GM23338 (cell line): ENCODE results near the gene TRIM25.

Source experiments
- EZH2 ChIP-seq: fragments of 200-600 bp; sonication (generic); IDR thresholded peaks from one replicate; pipeline ENCODE4 v1.8.0; 2017; ENCODE audit warnings: antibody characterized with exemption, mild to moderate bottlenecking, low read depth; ENCODE audit not compliant: unreplicated experiment
- EZH2phosphoT487 ChIP-seq: fragments of 200-600 bp; sonication (generic); IDR thresholded peaks from one replicate; pipeline ENCODE4 v1.8.1; 2018; ENCODE audit warnings: antibody characterized with exemption; ENCODE audit not compliant: unreplicated experiment
- POLR2AphosphoS5 ChIP-seq: IDR thresholded peaks from 2 replicates; pipeline ENCODE4 v1.6.1; 2016; ENCODE audit warnings: antibody characterized with exemption, low read depth
- REST ChIP-seq: IDR thresholded peaks from one replicate; pipeline ENCODE4 v1.6.1; 2018; ENCODE audit warnings: antibody characterized with exemption; ENCODE audit not compliant: unreplicated experiment
- TF ChIP-seq, protein P1 (sequence below), 2 experiments: fragments of 200-600 bp in 1 of 2; sonication (generic) in 1 of 2; conservative IDR thresholded peaks; 2 replicates each; pipeline versions ENCODE4 v1.5.1 to v1.6.1; 2016 to 2017; ENCODE audit warnings: antibody characterized with exemption in 2 of 2, low read depth in 2 of 2, mild to moderate bottlenecking in 2 of 2, moderate library complexity in 1 of 2
- TF ChIP-seq, protein P2 (sequence below): fragments of 250-450 bp; sonication (Bioruptor Pico); IDR thresholded peaks from 2 replicates; pipeline ENCODE4 v1.5.0; 2020; ENCODE audit warnings: mild to moderate bottlenecking, moderate library complexity

- TF ChIP-seq, protein P1, sequence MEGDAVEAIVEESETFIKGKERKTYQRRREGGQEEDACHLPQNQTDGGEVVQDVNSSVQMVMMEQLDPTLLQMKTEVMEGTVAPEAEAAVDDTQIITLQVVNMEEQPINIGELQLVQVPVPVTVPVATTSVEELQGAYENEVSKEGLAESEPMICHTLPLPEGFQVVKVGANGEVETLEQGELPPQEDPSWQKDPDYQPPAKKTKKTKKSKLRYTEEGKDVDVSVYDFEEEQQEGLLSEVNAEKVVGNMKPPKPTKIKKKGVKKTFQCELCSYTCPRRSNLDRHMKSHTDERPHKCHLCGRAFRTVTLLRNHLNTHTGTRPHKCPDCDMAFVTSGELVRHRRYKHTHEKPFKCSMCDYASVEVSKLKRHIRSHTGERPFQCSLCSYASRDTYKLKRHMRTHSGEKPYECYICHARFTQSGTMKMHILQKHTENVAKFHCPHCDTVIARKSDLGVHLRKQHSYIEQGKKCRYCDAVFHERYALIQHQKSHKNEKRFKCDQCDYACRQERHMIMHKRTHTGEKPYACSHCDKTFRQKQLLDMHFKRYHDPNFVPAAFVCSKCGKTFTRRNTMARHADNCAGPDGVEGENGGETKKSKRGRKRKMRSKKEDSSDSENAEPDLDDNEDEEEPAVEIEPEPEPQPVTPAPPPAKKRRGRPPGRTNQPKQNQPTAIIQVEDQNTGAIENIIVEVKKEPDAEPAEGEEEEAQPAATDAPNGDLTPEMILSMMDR (conservative IDR thresholded peaks at IDR 0.05; ENCODE audit: low read depth in 2 of 2) = no peak
- TF ChIP-seq EZH2phosphoT487 (no peak), POLR2AphosphoS5 (no peak), EZH2 (no peak), REST (no peak)
- TF ChIP-seq, protein P2, sequence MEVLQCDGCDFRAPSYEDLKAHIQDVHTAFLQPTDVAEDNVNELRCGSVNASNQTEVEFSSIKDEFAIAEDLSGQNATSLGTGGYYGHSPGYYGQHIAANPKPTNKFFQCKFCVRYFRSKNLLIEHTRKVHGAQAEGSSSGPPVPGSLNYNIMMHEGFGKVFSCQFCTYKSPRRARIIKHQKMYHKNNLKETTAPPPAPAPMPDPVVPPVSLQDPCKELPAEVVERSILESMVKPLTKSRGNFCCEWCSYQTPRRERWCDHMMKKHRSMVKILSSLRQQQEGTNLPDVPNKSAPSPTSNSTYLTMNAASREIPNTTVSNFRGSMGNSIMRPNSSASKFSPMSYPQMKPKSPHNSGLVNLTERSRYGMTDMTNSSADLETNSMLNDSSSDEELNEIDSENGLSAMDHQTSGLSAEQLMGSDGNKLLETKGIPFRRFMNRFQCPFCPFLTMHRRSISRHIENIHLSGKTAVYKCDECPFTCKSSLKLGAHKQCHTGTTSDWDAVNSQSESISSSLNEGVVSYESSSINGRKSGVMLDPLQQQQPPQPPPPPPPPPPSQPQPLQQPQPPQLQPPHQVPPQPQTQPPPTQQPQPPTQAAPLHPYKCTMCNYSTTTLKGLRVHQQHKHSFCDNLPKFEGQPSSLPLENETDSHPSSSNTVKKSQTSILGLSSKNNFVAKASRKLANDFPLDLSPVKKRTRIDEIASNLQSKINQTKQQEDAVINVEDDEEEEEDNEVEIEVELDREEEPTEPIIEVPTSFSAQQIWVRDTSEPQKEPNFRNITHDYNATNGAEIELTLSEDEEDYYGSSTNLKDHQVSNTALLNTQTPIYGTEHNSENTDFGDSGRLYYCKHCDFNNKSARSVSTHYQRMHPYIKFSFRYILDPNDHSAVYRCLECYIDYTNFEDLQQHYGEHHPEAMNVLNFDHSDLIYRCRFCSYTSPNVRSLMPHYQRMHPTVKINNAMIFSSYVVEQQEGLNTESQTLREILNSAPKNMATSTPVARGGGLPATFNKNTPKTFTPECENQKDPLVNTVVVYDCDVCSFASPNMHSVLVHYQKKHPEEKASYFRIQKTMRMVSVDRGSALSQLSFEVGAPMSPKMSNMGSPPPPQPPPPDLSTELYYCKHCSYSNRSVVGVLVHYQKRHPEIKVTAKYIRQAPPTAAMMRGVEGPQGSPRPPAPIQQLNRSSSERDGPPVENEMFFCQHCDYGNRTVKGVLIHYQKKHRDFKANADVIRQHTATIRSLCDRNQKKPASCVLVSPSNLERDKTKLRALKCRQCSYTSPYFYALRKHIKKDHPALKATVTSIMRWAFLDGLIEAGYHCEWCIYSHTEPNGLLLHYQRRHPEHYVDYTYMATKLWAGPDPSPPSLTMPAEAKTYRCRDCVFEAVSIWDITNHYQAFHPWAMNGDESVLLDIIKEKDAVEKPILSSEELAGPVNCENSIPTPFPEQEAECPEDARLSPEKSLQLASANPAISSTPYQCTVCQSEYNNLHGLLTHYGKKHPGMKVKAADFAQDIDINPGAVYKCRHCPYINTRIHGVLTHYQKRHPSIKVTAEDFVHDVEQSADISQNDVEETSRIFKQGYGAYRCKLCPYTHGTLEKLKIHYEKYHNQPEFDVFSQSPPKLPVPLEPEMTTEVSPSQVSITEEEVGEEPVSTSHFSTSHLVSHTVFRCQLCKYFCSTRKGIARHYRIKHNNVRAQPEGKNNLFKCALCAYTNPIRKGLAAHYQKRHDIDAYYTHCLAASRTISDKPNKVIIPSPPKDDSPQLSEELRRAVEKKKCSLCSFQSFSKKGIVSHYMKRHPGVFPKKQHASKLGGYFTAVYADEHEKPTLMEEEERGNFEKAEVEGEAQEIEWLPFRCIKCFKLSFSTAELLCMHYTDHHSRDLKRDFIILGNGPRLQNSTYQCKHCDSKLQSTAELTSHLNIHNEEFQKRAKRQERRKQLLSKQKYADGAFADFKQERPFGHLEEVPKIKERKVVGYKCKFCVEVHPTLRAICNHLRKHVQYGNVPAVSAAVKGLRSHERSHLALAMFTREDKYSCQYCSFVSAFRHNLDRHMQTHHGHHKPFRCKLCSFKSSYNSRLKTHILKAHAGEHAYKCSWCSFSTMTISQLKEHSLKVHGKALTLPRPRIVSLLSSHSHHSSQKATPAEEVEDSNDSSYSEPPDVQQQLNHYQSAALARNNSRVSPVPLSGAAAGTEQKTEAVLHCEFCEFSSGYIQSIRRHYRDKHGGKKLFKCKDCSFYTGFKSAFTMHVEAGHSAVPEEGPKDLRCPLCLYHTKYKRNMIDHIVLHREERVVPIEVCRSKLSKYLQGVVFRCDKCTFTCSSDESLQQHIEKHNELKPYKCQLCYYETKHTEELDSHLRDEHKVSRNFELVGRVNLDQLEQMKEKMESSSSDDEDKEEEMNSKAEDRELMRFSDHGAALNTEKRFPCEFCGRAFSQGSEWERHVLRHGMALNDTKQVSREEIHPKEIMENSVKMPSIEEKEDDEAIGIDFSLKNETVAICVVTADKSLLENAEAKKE (CRISPR knock-in tag) = no peak
Measured at GRCh38 chr17:56867948-56868376, 45.9 kb downstream of the TRIM25 start.
